ENCODE data around the gene PATL2. TPM values are rescaled to one million over a fixed set of nuclear protein-coding genes. Genes with fewer than 3 reads are reported as not detected.
"Not testable (repeated sequence)": the region's sequence is repeated elsewhere in the genome, so short reads cannot be mapped to it uniquely, and the experiment has no call there.

Gene PATL2
- total RNA-seq, 1 donor from 2014 or later = not detected

DNA sequence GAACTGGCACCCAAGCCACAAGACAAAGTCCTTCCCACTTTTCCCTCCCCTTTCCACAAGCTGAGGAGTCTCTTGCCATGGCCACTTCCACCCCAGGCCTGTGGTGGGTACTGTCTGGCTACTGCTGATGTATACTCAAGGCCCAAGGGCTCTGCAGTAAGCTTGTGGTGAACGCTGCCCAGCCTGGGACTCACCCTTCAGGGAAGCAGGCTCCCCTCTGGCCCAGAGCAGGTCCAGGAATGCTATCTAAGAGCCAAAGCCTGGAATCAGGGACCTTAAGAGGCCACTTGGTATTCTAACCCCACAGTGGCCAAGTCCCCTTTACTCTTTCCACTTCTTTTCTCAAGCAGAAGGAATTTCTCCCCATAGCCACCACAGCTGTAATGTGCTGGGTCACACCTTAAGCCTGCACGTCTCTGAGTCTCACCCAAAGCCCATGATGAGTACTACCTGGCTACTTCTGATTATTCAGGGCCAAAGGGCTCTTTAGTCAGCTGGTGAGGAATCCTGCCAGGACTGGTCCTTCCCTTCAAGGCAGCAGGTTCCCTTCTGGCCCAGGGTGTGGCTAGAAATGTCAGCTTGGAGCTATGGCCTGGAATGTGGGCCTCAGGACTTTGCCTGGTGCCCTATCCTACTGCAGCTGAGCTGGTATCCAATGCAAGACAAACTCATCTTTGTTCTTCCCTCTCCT, 4.0 kb downstream of the PATL2 start:
- peaks cover 7% of the 10 kb centered on the region for H3K27me3 ChIP-seq
- DNase-seq (ENCODE audit: low spot score) = no peak
- no peaks in the 10 kb centered on the region for H3F3A ChIP-seq (ENCODE audit: low read depth)
- Mint-ChIP-seq H3K4me1 (peaks cover 9% of the 10 kb centered on the region), H3K9me3 (peaks cover 18% of the 10 kb centered on the region), H3K27me3 (ENCODE audit: insufficient read depth, low read depth) (no peaks in the 10 kb centered on the region), H3K27ac (no peak overlapping the region), H3K36me3 (no peaks in the 10 kb centered on the region), H3K4me3 (no peak overlapping the region)
- H3K9me3 ChIP-seq (ENCODE audit: low read depth) = no peaks in the 10 kb centered on the region
- H3K27ac ChIP-seq = no peak overlapping the region
- H3K4me3 ChIP-seq = no peak overlapping the region
- no peaks in the 10 kb centered on the region for H4K20me1 ChIP-seq (ENCODE audit: low read depth)
- no peaks in the 10 kb centered on the region for H3K79me2 ChIP-seq (ENCODE audit: low read depth)
- H3K36me3 ChIP-seq = no peaks in the 10 kb centered on the region
- no peaks in the 10 kb centered on the region for H3K4me1 ChIP-seq
- no peak overlapping the region for H3K4me2 ChIP-seq
- TF ChIP-seq, protein P1, sequence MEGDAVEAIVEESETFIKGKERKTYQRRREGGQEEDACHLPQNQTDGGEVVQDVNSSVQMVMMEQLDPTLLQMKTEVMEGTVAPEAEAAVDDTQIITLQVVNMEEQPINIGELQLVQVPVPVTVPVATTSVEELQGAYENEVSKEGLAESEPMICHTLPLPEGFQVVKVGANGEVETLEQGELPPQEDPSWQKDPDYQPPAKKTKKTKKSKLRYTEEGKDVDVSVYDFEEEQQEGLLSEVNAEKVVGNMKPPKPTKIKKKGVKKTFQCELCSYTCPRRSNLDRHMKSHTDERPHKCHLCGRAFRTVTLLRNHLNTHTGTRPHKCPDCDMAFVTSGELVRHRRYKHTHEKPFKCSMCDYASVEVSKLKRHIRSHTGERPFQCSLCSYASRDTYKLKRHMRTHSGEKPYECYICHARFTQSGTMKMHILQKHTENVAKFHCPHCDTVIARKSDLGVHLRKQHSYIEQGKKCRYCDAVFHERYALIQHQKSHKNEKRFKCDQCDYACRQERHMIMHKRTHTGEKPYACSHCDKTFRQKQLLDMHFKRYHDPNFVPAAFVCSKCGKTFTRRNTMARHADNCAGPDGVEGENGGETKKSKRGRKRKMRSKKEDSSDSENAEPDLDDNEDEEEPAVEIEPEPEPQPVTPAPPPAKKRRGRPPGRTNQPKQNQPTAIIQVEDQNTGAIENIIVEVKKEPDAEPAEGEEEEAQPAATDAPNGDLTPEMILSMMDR (IDR thresholded peaks at IDR 0.05) = no peak
- TF ChIP-seq EZH2 (IDR thresholded peaks at IDR 0.05) (no peak), EZH2phosphoT487 (IDR thresholded peaks at IDR 0.05) (no peak)
- no peak overlapping the region for H2AFZ ChIP-seq (replicated peaks)
- no peak overlapping the region for H3K9ac ChIP-seq

DNA sequence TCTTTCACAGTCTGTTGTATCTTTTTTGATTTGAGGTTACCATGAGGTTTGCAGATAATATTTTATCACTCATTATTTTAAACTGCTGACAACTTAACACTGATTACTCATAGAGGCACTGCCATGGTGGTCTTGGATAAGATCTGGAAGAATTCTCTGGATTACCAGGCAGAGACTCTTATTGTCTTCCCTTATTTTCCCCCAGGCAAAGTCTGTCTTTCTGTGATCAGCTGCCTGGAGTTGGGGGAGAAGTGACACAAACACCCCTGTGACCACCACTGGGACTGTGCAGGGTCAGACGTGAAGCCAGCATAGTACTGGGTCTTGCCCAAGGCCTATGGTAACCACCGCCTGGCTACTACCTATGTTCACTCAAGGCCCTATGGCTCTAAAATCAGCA, 4.7 kb downstream of the PATL2 start:
- H3K36me3 ChIP-seq = no peaks in the 10 kb centered on the region
- TF ChIP-seq EZH2 (IDR thresholded peaks at IDR 0.05) = no peak
- TF ChIP-seq, protein P1 (IDR thresholded peaks at IDR 0.05) = no peak
- no peak for TF ChIP-seq EZH2phosphoT487 (IDR thresholded peaks at IDR 0.05)
- no peak overlapping the region for H3K27ac Mint-ChIP-seq
- H2AFZ ChIP-seq (replicated peaks) = no peak overlapping the region
- peaks cover 7% of the 10 kb centered on the region for H3K4me1 Mint-ChIP-seq
- no peak overlapping the region for H3K27ac ChIP-seq
- no peaks in the 10 kb centered on the region for H3K27me3 ChIP-seq
- no peak for DNase-seq (ENCODE audit: low spot score)
- H3K9me3 ChIP-seq (ENCODE audit: low read depth) = no peaks in the 10 kb centered on the region
- no peak overlapping the region for H3K4me2 ChIP-seq
- H3K9ac ChIP-seq = no peak overlapping the region
- no peaks in the 10 kb centered on the region for H3K4me1 ChIP-seq
- no peaks in the 10 kb centered on the region for H4K20me1 ChIP-seq (ENCODE audit: low read depth)
- H3F3A ChIP-seq (ENCODE audit: low read depth) = no peaks in the 10 kb centered on the region
- H3K9me3 Mint-ChIP-seq = peaks cover 22% of the 10 kb centered on the region
- H3K4me3 ChIP-seq = no peak overlapping the region
- H3K4me3 Mint-ChIP-seq = no peak overlapping the region
- no peaks in the 10 kb centered on the region for H3K27me3 Mint-ChIP-seq (ENCODE audit: insufficient read depth, low read depth)
- no peaks in the 10 kb centered on the region for H3K36me3 Mint-ChIP-seq
- no peaks in the 10 kb centered on the region for H3K79me2 ChIP-seq (ENCODE audit: low read depth)

DNA sequence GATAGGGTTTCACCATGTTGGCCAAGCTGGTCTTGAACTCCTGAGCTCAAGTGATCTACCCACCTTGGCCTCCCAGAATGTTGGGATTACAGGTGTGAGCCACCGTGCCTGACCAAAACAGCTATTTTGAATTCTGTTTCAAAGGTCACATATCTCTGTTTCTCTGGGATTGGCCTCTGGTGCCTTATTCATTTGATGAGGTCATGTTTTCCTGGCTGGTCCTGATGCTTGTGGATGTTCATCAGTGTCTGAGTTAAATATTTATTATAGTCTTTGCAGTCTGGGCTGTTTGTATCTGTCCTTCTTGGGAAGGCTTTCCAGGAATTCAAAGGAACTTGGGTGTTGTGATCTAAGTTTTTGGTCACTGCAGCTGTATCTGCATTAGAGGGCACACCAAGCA, 5.1 kb downstream of the PATL2 start:
- H3K9me3 ChIP-seq (ENCODE audit: low read depth) = no peaks in the 10 kb centered on the region
- H2AFZ ChIP-seq (replicated peaks) = no peak overlapping the region
- H3K4me3 Mint-ChIP-seq = no peak overlapping the region
- no peaks in the 10 kb centered on the region for H3K4me1 ChIP-seq
- no peak overlapping the region for H3K27ac Mint-ChIP-seq
- no peaks in the 10 kb centered on the region for H4K20me1 ChIP-seq (ENCODE audit: low read depth)
- H3K36me3 Mint-ChIP-seq = no peaks in the 10 kb centered on the region
- peaks cover 24% of the 10 kb centered on the region for H3K9me3 Mint-ChIP-seq
- H3K79me2 ChIP-seq (ENCODE audit: low read depth) = no peaks in the 10 kb centered on the region
- H3K36me3 ChIP-seq = no peaks in the 10 kb centered on the region
- H3K4me1 Mint-ChIP-seq = peaks cover 6% of the 10 kb centered on the region
- no peaks in the 10 kb centered on the region for H3K27me3 Mint-ChIP-seq (ENCODE audit: insufficient read depth, low read depth)
- TF ChIP-seq, protein P1 (IDR thresholded peaks at IDR 0.05) = no peak
- TF ChIP-seq EZH2phosphoT487 (IDR thresholded peaks at IDR 0.05) (no peak), EZH2 (IDR thresholded peaks at IDR 0.05) (no peak)
- H3K4me3 ChIP-seq = no peak overlapping the region
- H3K9ac ChIP-seq = no peak overlapping the region
- no peak overlapping the region for H3K27ac ChIP-seq
- no peaks in the 10 kb centered on the region for H3K27me3 ChIP-seq
- DNase-seq (ENCODE audit: low spot score) = no peak
- H3F3A ChIP-seq (ENCODE audit: low read depth) = no peaks in the 10 kb centered on the region
- no peak overlapping the region for H3K4me2 ChIP-seq

DNA sequence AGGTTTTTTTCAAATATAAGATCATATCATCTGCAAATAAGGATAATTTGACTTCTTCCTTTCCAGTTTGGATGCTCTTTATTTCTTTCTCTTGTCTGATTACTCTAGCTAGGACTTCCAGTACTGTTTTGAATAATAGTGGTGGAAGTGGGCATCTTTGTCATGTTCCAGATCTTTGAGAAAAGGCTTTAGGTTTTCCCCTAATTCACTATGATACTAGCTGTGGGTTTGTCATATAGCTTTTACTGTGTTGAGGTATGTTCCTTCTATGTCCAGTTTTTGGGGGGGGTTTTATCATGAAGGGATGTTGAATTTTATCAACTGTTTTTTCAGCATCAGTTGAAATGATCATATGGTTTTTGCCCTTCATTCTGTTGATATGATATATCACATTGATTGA, 10.4 kb downstream of the PATL2 start:
- not testable (repeated sequence) for H3K9me3 ChIP-seq (ENCODE audit: low read depth); H3F3A ChIP-seq (ENCODE audit: low read depth); H3K9ac ChIP-seq; H3K4me2 ChIP-seq; H3K4me3 Mint-ChIP-seq; H3K4me1 Mint-ChIP-seq; H3K36me3 ChIP-seq; H3K27ac Mint-ChIP-seq; H3K4me3 ChIP-seq; H3K4me1 ChIP-seq; H3K27me3 Mint-ChIP-seq (ENCODE audit: insufficient read depth, low read depth); H2AFZ ChIP-seq (replicated peaks); H4K20me1 ChIP-seq (ENCODE audit: low read depth); H3K36me3 Mint-ChIP-seq; H3K79me2 ChIP-seq (ENCODE audit: low read depth); DNase-seq (ENCODE audit: low spot score); H3K27me3 ChIP-seq; H3K27ac ChIP-seq
- H3K9me3 Mint-ChIP-seq = peaks cover 36% of the 10 kb centered on the region
